ENCODE measurements around the gene ATP5F1B. TPM values are rescaled to one million over a fixed set of nuclear protein-coding genes. Genes with fewer than 3 reads are reported as not detected.

The ATP5F1B gene
- total and polyA plus RNA-seq, 2 of the 13 experiments (the other 11 are each of a cell fraction or from before 2014, with no cell fraction given), result 1,051 to 1,180 TPM

DNA sequence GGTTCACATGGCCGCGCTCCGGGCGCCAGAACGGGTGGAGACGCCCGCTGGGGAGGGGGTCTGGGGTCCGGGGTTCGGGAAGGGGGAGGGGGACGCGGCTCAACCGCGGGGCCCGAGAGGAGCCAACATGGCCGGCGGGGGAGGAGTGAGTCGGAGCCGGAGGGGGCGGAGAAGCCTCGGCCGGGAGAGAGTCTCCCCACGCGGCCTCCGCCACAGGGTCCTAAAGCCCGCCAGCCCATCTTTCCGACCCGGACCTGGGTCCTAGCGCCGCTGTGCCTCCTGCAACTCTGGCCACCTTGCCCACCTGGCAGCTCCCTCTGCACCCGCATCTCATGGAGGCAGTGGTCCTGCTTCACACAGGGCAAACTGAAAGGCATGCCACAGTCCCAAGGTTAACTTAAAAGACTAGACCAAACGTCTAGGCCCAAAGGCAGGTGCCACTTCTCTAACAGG lies 15.6 kb downstream of the ATP5F1B start, which contains the start of gene BAZ2A (continued):
- TF ChIP-seq, protein P1, sequence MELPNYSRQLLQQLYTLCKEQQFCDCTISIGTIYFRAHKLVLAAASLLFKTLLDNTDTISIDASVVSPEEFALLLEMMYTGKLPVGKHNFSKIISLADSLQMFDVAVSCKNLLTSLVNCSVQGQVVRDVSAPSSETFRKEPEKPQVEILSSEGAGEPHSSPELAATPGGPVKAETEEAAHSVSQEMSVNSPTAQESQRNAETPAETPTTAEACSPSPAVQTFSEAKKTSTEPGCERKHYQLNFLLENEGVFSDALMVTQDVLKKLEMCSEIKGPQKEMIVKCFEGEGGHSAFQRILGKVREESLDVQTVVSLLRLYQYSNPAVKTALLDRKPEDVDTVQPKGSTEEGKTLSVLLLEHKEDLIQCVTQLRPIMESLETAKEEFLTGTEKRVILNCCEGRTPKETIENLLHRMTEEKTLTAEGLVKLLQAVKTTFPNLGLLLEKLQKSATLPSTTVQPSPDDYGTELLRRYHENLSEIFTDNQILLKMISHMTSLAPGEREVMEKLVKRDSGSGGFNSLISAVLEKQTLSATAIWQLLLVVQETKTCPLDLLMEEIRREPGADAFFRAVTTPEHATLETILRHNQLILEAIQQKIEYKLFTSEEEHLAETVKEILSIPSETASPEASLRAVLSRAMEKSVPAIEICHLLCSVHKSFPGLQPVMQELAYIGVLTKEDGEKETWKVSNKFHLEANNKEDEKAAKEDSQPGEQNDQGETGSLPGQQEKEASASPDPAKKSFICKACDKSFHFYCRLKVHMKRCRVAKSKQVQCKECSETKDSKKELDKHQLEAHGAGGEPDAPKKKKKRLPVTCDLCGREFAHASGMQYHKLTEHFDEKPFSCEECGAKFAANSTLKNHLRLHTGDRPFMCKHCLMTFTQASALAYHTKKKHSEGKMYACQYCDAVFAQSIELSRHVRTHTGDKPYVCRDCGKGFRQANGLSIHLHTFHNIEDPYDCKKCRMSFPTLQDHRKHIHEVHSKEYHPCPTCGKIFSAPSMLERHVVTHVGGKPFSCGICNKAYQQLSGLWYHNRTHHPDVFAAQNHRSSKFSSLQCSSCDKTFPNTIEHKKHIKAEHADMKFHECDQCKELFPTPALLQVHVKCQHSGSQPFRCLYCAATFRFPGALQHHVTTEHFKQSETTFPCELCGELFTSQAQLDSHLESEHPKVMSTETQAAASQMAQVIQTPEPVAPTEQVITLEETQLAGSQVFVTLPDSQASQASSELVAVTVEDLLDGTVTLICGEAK (IDR thresholded peaks at IDR 0.05), result no peak
- TF ChIP-seq, protein P1 (CRISPR knock-in tag; IDR thresholded peaks at IDR 0.05), result 0 out of 2 replicates have a peak, but pooled peaks have one; percentile 55
- TF ChIP-seq ZNF382 (CRISPR knock-in tag; IDR thresholded peaks at IDR 0.05; ENCODE audit: borderline replicate concordance) (no peak), ZNF383 (CRISPR knock-in tag; IDR thresholded peaks at IDR 0.05; ENCODE audit: borderline replicate concordance) (no peak), ZNF672 (CRISPR knock-in tag; IDR thresholded peaks at IDR 0.05) (no peak), ZNF746 (CRISPR knock-in tag; IDR thresholded peaks at IDR 0.05) (no peak), ZNF772 (CRISPR knock-in tag; IDR thresholded peaks at IDR 0.05) (0 out of 2 replicates have a peak, but pooled peaks have one; percentile 23), CHD4 (IDR thresholded peaks at IDR 0.05; ENCODE audit: borderline replicate concordance, low read length) (no peak), POLR2G (IDR thresholded peaks at IDR 0.05; ENCODE audit: low read depth, low read length) (no peak), ZFP1 (CRISPR knock-in tag; IDR thresholded peaks at IDR 0.05) (0 out of 2 replicates have a peak, but pooled peaks have one; percentile 30), CEBPB (IDR thresholded peaks at IDR 0.05; ENCODE audit: borderline replicate concordance, low read depth, low read length) (no peak), ZNF7 (CRISPR knock-in tag; IDR thresholded peaks at IDR 0.05) (no peak; the same call in 1 of the 2 replicates)
- TF ChIP-seq, protein P2, sequence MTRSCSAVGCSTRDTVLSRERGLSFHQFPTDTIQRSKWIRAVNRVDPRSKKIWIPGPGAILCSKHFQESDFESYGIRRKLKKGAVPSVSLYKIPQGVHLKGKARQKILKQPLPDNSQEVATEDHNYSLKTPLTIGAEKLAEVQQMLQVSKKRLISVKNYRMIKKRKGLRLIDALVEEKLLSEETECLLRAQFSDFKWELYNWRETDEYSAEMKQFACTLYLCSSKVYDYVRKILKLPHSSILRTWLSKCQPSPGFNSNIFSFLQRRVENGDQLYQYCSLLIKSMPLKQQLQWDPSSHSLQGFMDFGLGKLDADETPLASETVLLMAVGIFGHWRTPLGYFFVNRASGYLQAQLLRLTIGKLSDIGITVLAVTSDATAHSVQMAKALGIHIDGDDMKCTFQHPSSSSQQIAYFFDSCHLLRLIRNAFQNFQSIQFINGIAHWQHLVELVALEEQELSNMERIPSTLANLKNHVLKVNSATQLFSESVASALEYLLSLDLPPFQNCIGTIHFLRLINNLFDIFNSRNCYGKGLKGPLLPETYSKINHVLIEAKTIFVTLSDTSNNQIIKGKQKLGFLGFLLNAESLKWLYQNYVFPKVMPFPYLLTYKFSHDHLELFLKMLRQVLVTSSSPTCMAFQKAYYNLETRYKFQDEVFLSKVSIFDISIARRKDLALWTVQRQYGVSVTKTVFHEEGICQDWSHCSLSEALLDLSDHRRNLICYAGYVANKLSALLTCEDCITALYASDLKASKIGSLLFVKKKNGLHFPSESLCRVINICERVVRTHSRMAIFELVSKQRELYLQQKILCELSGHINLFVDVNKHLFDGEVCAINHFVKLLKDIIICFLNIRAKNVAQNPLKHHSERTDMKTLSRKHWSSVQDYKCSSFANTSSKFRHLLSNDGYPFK (CRISPR knock-in tag; IDR thresholded peaks at IDR 0.05; ENCODE audit: borderline replicate concordance), result no peak
- TF ChIP-seq, protein P3, sequence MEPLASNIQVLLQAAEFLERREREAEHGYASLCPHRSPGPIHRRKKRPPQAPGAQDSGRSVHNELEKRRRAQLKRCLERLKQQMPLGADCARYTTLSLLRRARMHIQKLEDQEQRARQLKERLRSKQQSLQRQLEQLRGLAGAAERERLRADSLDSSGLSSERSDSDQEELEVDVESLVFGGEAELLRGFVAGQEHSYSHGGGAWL (CRISPR knock-in tag; IDR thresholded peaks at IDR 0.05), result peak; percentile 44; the same call in 1 of the 2 replicates
- TF ChIP-seq, protein P4, sequence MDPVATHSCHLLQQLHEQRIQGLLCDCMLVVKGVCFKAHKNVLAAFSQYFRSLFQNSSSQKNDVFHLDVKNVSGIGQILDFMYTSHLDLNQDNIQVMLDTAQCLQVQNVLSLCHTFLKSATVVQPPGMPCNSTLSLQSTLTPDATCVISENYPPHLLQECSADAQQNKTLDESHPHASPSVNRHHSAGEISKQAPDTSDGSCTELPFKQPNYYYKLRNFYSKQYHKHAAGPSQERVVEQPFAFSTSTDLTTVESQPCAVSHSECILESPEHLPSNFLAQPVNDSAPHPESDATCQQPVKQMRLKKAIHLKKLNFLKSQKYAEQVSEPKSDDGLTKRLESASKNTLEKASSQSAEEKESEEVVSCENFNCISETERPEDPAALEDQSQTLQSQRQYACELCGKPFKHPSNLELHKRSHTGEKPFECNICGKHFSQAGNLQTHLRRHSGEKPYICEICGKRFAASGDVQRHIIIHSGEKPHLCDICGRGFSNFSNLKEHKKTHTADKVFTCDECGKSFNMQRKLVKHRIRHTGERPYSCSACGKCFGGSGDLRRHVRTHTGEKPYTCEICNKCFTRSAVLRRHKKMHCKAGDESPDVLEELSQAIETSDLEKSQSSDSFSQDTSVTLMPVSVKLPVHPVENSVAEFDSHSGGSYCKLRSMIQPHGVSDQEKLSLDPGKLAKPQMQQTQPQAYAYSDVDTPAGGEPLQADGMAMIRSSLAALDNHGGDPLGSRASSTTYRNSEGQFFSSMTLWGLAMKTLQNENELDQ (CRISPR knock-in tag; IDR thresholded peaks at IDR 0.05; ENCODE audit: borderline replicate concordance), result no peak

Measured in HepG2 (cell line).